Activated naive CD4-positive, alpha-beta T cell treated with anti-CD3 and anti-CD28 coated beads, Interleukin-2, amount 10 ng/mL, durations not matched to agents 7 days and 5 days (primary cell): Measurements from ENCODE around the gene KRTAP19-7.

ENCODE experiments used
- CTCF ChIA-PET: fragments of 350-600 bp; sonication (Branson Sonifier 250); formaldehyde crosslinking; loops from one replicate; lab custom pipeline; 2021; ENCODE audit warnings: antibody characterized with exemption; lab: Charles Lee
- DNase-seq: peaks from one replicate; pipeline ENCODE4 v3.0.0-alpha.2; 2020
- H3K27ac Mint-ChIP-seq: one replicate; pipeline ENCODE4 v1.8.0; 2021; ENCODE audit warnings: mild to moderate bottlenecking, moderate library complexity, mixed read lengths
- H3K27me3 Mint-ChIP-seq: one replicate; pipeline ENCODE4 v1.8.0; 2021; ENCODE audit warnings: mild to moderate bottlenecking, mixed read lengths
- H3K36me3 Mint-ChIP-seq: one replicate; pipeline ENCODE4 v1.8.0; 2021; ENCODE audit warnings: mixed read lengths
- H3K4me1 Mint-ChIP-seq: one replicate; pipeline ENCODE4 v1.8.0; 2021; ENCODE audit warnings: mixed read lengths
- H3K4me3 Mint-ChIP-seq: one replicate; pipeline ENCODE4 v1.8.0; 2021; ENCODE audit warnings: mild to moderate bottlenecking, moderate library complexity, mixed read lengths
- H3K9me3 Mint-ChIP-seq: one replicate; pipeline ENCODE4 v1.8.0; 2021; ENCODE audit warnings: mixed read lengths

The KRTAP19-7 gene

DNA sequence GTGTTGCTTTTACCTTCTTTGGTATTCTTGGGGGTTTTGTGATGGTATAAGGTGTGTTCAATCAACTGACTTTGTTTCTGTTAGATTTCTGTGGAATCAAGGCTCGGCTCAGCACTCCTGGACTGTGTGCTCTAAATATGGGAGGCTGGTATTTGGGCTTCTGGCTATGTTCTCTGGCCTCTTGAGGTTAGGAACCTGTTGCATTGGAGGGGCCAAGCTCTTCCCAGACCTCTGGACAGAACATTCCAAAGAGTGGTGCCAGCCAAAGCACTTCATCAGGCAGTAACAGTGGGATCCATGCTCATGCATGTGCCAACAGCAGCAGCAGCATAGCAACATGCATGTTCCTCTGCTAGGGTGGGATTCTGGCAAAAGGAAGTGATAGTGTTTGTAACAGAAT lies 8.3 kb downstream of the KRTAP19-7 start:
- Mint-ChIP-seq H3K9me3 (no peaks in the 10 kb centered on the region), H3K4me1 (no peaks in the 10 kb centered on the region), H3K27ac (no peak overlapping the region), H3K36me3 (no peaks in the 10 kb centered on the region), H3K4me3 (no peak overlapping the region), H3K27me3 (no peaks in the 10 kb centered on the region)
- no peak for DNase-seq
- CTCF ChIA-PET, result no interaction called here

DNA sequence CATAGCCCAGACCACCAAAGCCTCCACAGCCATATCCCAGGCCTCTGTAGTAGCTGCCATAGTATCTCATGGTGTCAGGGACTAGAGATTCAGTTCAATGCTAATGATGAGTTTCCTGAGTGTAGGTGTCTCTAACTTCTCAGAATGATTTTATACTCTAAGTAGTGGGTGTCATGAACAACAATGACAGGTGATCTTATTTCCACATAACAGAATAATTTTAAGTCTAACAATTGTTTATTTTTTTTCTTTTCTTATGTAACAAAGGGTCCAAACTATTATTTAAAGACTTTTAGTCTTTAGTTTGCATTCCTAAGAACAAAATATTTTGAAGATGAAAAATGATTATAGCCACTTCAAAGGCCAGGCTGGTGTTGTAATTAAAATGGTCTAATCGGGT lies 19.4 kb downstream of the KRTAP19-7 start, which contains the start of gene KRTAP19-6:
Gene KRTAP19-6, minus strand, starts transcription at position 101 of the 400 bp plus-strand sequence. Its CDS starts 31 bp downstream, at position 70.
- H3K36me3 Mint-ChIP-seq, result no peaks in the 10 kb centered on the region
- H3K9me3 Mint-ChIP-seq, result no peaks in the 10 kb centered on the region
- H3K27ac Mint-ChIP-seq, result no peak within 1 kb of the TSS
- no peaks in the 10 kb centered on the region for H3K27me3 Mint-ChIP-seq
- no peak within 1 kb of the TSS for H3K4me3 Mint-ChIP-seq
- CTCF ChIA-PET, result no interaction called here
- no peak for DNase-seq
- H3K4me1 Mint-ChIP-seq, result no peaks in the 10 kb centered on the region

- Mint-ChIP-seq H3K4me3 (no peak overlapping the region), H3K9me3 (no peaks in the 10 kb centered on the region), H3K36me3 (no peaks in the 10 kb centered on the region), H3K27me3 (no peaks in the 10 kb centered on the region), H3K4me1 (no peaks in the 10 kb centered on the region), H3K27ac (no peak overlapping the region)
- no peak for DNase-seq
- CTCF ChIA-PET, result no interaction called here
These were observed 42.2 kb downstream of the KRTAP19-7 start for GRCh38 chr21:30518876-30519275.

DNA sequence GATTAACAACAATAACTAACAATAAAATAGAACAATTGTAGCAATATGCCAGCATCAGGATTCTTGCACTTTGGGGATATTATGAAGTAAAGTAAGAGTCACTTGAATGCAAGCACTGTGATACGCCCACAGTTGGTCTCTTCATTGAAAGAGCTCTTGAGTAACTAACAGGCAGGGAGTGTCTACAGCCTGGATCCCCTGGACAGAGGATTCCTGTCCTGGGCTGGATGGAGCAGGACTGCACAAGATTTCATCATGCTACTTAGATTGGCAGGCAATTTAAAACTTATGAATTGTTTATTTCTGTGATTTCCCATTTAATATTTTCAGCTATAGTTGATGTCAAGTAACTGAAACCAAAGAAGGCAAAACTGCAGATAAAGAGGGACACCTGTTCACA lies 45.4 kb downstream of the KRTAP19-7 start:
- CTCF ChIA-PET, result interaction anchor here (1.0 kb wide), 1 partner anchor 9 kb away, joined by 3 read pairs; no protein-coding TSS in a partner anchor
- Mint-ChIP-seq H3K4me3 (no peak overlapping the region), H3K36me3 (no peaks in the 10 kb centered on the region), H3K9me3 (no peaks in the 10 kb centered on the region), H3K27me3 (no peaks in the 10 kb centered on the region), H3K27ac (no peak overlapping the region), H3K4me1 (no peaks in the 10 kb centered on the region)
- DNase-seq, result no peak
